ENCODE results near the gene INPP5B. TPM values are rescaled to one million over a fixed set of nuclear protein-coding genes. Genes with fewer than 3 reads are reported as not detected.

Gene INPP5B
- total and polyA plus RNA-seq, 2 experiments from 2014 or later, result 6.9 to 29.1 TPM

GRCh38 chr1:37879865-37880264 is 67.0 kb downstream of the INPP5B start:
- no peak overlapping the region for H3K4me3 Mint-ChIP-seq
- Histone ChIP-seq H3K4me1 (ENCODE audit: insufficient read depth) (no peaks in the 10 kb centered on the region), H3K36me3 (ENCODE audit: insufficient read depth) (0 out of 2 replicates have a peak, but pooled peaks cover 21% of the 10 kb centered on the region), H3K79me2 (replicated peaks; ENCODE audit: insufficient read depth) (no peaks in the 10 kb centered on the region), H3K4me3 (no peak overlapping the region), H3F3A (replicated peaks; ENCODE audit: low read depth) (no peaks in the 10 kb centered on the region), H2AFZ (no peak overlapping the region), H3K9me2 (ENCODE audit: insufficient read depth) (no peaks in the 10 kb centered on the region), H3K27me3 (ENCODE audit: insufficient read depth) (no peaks in the 10 kb centered on the region), H3K4me2 (no peak overlapping the region), H3K27ac (ENCODE audit: low read depth) (no peak overlapping the region), H4K20me1 (replicated peaks; ENCODE audit: insufficient read depth) (no peaks in the 10 kb centered on the region; the same call in 1 of the 2 replicates)
- peaks cover 8% of the 10 kb centered on the region for H3K27me3 Mint-ChIP-seq (ENCODE audit: insufficient read depth, low read depth, poor library complexity)
- H3K27ac Mint-ChIP-seq, result no peak overlapping the region
- H3K4me1 Mint-ChIP-seq, result no peaks in the 10 kb centered on the region
- no peaks in the 10 kb centered on the region for H3K9me3 Mint-ChIP-seq
- no peak for DNase-seq (ENCODE audit: low spot score)
- ATAC-seq, result no peak
- TF ChIP-seq ZNF331 (CRISPR knock-in tag; IDR thresholded peaks at IDR 0.05; ENCODE audit: low read depth) (no peak), NANOG (IDR thresholded peaks at IDR 0.05; ENCODE audit: borderline replicate concordance) (no peak), REST (IDR thresholded peaks at IDR 0.05; ENCODE audit: unreplicated experiment) (no peak), JUNB (IDR thresholded peaks at IDR 0.05; ENCODE audit: unreplicated experiment) (no peak), CREB1 (CRISPR knock-in tag; IDR thresholded peaks at IDR 0.05; ENCODE audit: low read depth) (no peak), ETS1 (IDR thresholded peaks at IDR 0.05) (no peak), STAT1 (IDR thresholded peaks at IDR 0.05; ENCODE audit: unreplicated experiment) (no peak), POLR2AphosphoS5 (IDR thresholded peaks at IDR 0.05; ENCODE audit: low read depth) (no peak), ZNF462 (CRISPR knock-in tag; IDR thresholded peaks at IDR 0.05) (no peak), EZH2 (IDR thresholded peaks at IDR 0.05; ENCODE audit: low read depth, unreplicated experiment) (no peak), EZH2phosphoT487 (IDR thresholded peaks at IDR 0.05; ENCODE audit: unreplicated experiment) (no peak), ZNF114 (CRISPR knock-in tag; IDR thresholded peaks at IDR 0.05) (no peak), CTCF (conservative IDR thresholded peaks at IDR 0.05; ENCODE audit: low read depth in 2 of 2) (no peak)
- peaks cover 51% of the 10 kb centered on the region for H3K36me3 Mint-ChIP-seq (ENCODE audit: low read depth)
